ENCODE data around the gene WNT7B.

WNT7B gene

GRCh38 chr22:45884201-45885062 is 92.5 kb downstream of the WNT7B start:
- DNase-seq = no peak

GRCh38 chr22:45883811-45884170 is 93.2 kb downstream of the WNT7B start:
- no peak for DNase-seq

GRCh38 chr22:45882881-45883810 is 93.8 kb downstream of the WNT7B start:
- DNase-seq = no peak

- DNase-seq = no peak
Measured at GRCh38 chr22:45881524-45881875, 95.5 kb downstream of the WNT7B start.

GRCh38 chr22:45880716-45881523 is 96.0 kb downstream of the WNT7B start:
- DNase-seq = no peak

GRCh38 chr22:45880091-45880715 is 96.8 kb downstream of the WNT7B start:
- no peak for DNase-seq

GRCh38 chr22:45879552-45879949 is 97.4 kb downstream of the WNT7B start:
- DNase-seq = no peak

GRCh38 chr22:45878901-45879551 is 97.9 kb downstream of the WNT7B start:
- no peak for DNase-seq

- DNase-seq = no peak
Measured at GRCh38 chr22:45878051-45878781, 98.7 kb downstream of the WNT7B start.

- DNase-seq = no peak
Measured at GRCh38 chr22:45877651-45878050, 99.3 kb downstream of the WNT7B start.

- DNase-seq = no peak
Measured at GRCh38 chr22:45877036-45877380, 100.0 kb downstream of the WNT7B start.

GRCh38 chr22:45876136-45877035 is 100.6 kb downstream of the WNT7B start:
- no peak for DNase-seq

GRCh38 chr22:45872659-45873263 is 104.2 kb downstream of the WNT7B start:
- DNase-seq = no peak

- no peak for DNase-seq
Measured at GRCh38 chr22:45871721-45872120, 105.2 kb downstream of the WNT7B start.
